Renal cortex interstitium (tissue), 11 donors: Measurements from ENCODE around the gene SIPA1L3. TPM values are rescaled to one million over a fixed set of nuclear protein-coding genes. Genes with fewer than 3 reads are reported as not detected.
"Not testable (repeated sequence)": the region's sequence is repeated elsewhere in the genome, so short reads cannot be mapped to it uniquely, and the experiment has no call there.

Experiments
- DNase-seq, 11 donors: peaks; one replicate each; pipeline ENCODE4 v3.0.0-alpha.2; 2013; ENCODE audit warnings: low read depth in 9 of 11, low spot score in 4 of 11; ENCODE audit errors: extremely low read depth in 1 of 11
- polyA plus RNA-seq, 3 donors: library from polyadenylated mRNA; unstranded; fragments of 120-200 nt; gene quantifications; one replicate each; pipeline ENCODE4 v1.2.1, GENCODE V29; 2013; ENCODE audit not compliant: insufficient read length in 3 of 3

The SIPA1L3 gene
- polyA plus RNA-seq, 3 donors, result 17.8 to 24.8 (median 21.1) TPM

DNA sequence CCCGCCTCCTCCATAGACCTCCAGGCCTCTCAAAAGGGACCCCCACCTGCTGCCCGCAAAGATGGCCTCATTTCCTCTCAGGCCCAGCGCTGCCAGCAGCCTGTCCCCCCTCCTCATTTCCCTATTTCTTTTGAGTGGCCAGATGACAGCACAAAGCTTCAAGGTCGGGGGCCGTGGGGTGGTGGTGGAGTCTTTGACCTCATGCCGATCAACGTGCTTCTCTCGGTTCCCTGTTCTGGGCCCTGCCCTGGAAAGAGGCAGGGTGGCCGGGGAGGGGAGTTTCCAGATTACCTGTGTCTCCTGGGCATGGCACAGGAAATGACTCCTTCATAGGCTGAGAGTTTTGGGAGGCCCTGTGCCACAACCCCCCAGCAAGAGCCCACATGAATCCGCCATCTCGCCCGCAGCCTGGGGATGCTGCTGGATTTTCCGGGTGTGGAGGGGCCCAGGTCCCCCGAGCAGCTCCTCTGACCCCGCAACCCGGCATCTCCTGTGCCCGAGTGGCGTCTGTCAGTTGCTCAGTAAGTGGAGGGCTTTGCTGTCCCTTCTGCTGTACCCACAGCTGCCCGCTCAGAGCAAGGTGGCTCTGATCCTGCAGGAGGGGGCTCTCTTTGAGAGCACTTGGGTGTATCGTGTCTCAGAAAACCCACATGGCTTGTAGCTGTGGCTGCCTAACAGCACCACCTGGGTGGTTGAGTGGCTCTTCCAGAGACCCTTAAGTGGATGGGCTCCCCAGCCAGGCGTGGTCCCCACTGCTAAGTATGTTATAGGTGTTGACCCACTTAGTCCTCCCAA is 139.4 kb downstream of the SIPA1L3 start:
- DNase-seq, result no peak

GRCh38 chr19:38047049-38047438 is 140.0 kb downstream of the SIPA1L3 start:
- no peak for DNase-seq

- no peak for DNase-seq
Observed at GRCh38 chr19:38047641-38048040, 140.6 kb downstream of the SIPA1L3 start.

GRCh38 chr19:38049105-38049649 is 142.2 kb downstream of the SIPA1L3 start:
- DNase-seq, result no peak

- DNase-seq, result no peak
Observed at GRCh38 chr19:38055010-38055409, 148.0 kb downstream of the SIPA1L3 start.

DNA sequence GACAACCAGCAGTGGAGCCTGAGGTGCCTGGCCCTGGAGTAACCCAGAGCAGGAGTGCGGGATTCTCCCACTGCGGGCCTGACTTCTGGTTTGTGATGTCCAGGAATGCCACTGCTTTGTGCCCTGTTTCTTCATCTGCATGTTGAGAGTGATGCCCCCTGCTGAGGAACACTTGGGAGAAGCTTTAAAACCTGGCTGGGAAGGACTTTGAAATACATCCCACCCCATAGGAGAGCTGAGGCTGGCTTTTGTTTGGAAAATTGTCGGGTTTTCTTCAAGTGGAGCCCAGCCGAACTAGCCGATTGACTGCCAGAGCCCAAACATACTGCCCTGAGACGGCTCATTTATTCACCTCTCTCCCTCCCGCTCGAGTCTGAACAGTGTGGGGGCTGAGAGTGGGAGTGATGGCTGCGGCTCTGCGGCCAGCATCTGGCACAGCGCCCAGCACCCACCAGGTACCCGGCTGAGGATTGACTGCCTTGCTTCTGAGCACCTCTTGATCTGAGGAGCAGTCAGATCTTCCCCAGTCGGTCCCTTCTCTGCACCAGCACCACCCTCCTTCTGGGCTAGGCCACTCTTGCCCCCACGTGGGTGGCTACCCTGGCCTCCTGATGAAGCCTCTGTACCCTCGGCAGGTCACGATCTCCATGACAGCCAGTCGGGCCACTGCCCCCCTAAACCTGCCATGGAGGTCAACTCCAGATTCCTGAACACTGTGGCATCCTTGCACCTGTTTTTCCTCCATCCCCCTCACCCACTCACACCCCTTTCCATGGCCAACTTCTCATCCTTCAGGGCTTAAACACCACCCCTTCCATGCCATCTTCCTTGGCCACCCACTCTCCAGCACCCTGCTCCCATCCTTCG is 148.9 kb downstream of the SIPA1L3 start:
- DNase-seq, result no peak

DNA sequence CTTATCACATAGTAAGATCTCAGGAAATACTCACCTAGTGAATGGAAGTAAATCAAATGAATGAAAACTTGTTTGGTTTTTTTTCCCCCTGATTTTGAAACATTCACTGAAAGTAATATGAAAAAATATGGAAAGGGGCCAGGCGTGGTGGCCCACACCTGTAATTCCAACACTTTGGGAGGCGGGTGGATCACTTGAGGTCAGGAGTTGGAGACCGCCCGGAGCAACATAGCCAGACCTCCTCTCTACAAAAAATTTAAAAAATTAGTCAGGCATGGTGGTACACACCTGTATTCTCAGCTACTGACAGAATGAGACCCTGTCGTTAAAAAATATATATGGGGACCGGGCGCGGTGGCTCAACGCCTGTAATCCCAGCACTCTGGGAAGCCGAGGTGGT is 149.6 kb downstream of the SIPA1L3 start:
- no peak for DNase-seq

DNA sequence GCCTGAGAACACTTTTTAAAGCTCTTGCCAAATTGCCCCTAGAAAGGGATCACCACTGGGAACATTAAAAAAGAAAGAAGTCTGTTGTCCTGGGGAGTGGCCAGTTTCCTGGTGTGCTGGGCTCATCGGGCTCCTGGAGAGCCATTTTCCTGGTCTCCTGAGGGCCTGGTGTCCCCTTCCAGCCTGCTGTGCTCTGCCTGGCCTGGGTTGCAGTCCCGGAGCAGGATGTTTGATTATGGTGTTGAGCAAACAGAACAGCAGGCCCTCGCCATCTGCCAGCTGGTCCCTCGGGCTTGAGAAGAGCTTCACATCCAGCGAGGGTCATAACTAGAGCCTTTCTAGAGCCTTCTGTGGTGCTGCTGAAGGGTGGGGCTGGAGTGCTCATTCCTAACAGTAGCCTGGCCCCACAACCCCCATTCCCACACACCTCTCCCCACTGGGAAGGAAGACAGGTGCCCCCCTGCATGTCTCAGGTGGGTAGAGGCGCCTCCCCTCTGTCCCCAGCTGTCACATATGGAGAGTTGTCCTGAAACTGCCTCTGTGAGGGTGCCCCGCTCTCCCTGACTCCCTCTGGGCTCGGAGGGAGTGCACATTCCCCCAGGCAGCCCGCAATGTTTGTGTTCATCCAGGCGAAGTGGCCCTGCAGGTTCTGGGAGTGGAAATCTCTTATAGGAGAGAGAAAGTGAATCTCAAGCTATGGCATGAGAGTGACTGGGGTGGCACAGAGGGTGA is 151.1 kb downstream of the SIPA1L3 start:
- peak in 1 of 11 donors; percentile 70 for DNase-seq

DNA sequence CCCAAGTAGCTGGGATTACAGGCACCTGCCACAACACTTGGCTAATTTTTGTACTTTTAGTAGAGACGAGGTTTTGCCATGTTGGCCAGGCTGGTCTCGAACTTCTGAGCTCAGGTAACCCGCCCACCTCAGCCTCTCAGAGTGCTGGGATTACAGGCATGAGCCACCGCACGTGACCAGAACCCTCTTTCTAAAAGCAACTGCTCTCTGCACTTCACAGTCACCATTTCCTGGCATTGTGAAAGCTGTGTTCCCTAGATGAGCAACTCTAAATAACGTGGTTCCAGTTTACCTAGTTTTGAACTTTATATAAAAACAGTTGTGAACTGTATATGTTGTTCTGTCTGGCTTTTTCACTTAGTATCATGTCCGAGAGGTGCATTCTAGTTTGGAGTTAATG is 152.9 kb downstream of the SIPA1L3 start:
- no peak for DNase-seq

- DNase-seq, result no peak
Observed at GRCh38 chr19:38060331-38060730, 153.3 kb downstream of the SIPA1L3 start.

- DNase-seq, result no peak
Observed at GRCh38 chr19:38061294-38061693, 154.3 kb downstream of the SIPA1L3 start.

GRCh38 chr19:38062959-38063761 is 156.2 kb downstream of the SIPA1L3 start:
- peak in 1 of 11 donors; percentile 67 for DNase-seq

DNA sequence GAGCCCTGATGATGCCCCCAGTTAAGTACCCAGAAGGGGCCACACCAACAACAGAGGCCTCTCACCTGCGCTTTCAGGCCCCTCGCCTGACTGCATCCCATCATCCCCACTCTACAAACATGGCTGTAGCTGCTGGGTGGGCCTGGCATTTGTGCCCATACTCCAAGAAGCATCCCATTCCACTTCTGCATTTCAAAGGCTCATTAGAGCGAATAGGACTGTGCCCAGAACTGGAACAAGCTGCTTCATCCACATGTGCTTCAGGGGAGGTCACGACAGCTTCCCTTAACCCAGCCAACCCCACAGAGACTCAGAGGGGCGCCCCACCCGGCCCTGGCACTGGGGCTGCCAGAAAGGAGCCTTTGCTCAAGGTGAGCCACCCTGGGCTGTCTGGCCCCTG is 156.9 kb downstream of the SIPA1L3 start:
- no peak for DNase-seq

GRCh38 chr19:38064661-38065425 is 157.8 kb downstream of the SIPA1L3 start:
- DNase-seq, result no peak

- not testable (repeated sequence) for DNase-seq
Observed at GRCh38 chr19:38065775-38066174, 158.8 kb downstream of the SIPA1L3 start.

GRCh38 chr19:38068826-38069225 is 161.8 kb downstream of the SIPA1L3 start:
- no peak for DNase-seq

DNA sequence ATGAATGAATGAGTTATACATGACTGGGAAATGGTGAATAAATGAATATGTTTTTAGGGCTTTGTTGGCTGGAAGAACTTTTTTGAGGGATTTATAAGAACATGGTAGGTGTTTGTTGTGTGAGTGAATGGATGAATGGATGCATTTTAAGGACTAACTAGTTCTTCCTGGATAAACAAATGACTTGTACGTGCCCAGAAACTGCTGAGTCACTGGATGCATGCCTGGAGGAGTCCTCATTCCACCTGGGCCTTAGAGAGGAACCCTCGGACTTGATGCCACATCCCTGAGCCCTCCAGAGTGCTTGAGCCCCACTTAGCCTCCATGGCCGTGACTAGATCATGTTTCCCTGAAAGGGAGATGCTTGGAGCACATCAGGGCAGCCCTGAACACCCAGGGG is 163.6 kb downstream of the SIPA1L3 start:
- DNase-seq, result no peak

DNA sequence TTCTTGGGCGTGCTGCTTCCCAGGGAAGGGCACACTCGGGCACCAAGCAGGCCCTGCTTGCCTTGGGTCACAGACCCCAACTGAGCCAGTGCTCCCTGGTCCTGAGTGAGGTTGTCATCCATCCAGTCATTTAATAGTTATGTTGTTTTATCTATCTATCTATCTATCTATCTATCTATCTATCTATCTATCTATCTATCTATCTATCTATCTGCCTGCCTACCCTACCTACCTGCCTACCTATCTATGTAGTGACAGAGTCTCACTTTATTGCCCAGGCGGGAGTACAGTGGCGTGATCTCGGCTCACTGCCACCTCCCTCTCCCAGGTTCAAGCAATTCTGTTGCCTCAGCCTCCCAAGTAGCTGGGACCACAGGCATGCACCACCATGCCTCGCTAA is 164.0 kb downstream of the SIPA1L3 start:
- DNase-seq, result not testable (repeated sequence)
